Gastrocnemius medialis (tissue), 4 donors: ENCODE measurements around the gene ZC3H15. TPM values are rescaled to one million over a fixed set of nuclear protein-coding genes. Genes with fewer than 3 reads are reported as not detected.
"Not testable (repeated sequence)": the region's sequence is repeated elsewhere in the genome, so short reads cannot be mapped to it uniquely, and the experiment has no call there.

Experiments used
- ATAC-seq, 2 donors: fragments of 150-250 bp; one replicate each; pipeline ENCODE4 v1.9.1; 2016
- DNase-seq, 2 donors: peaks; one replicate each; pipeline ENCODE4 v3.0.0-alpha.2; 2019
- H3K27ac ChIP-seq, 4 donors: fragments of 200-600 bp; sonication (generic); 1 replicate in 1 of 4; 2 replicates in 3 of 4; pipeline ENCODE4 v1.5.1; 2016 to 2018; ENCODE audit warnings: mild to moderate bottlenecking in 2 of 4, moderate library complexity in 1 of 4
- H3K27me3 ChIP-seq, 3 donors: fragments of 200-600 bp; sonication (generic) in 2 of 3; 1 replicate in 1 of 3; 2 replicates in 2 of 3; pipeline versions ENCODE4 v1.5.1 to v1.6.0; 2016 to 2019; ENCODE audit warnings: mild to moderate bottlenecking in 1 of 3, moderate library complexity in 1 of 3
- H3K36me3 ChIP-seq, 2 donors: fragments of 200-600 bp; sonication (generic) in 1 of 2; one replicate each; pipeline ENCODE4 v1.5.1; 2017 to 2018
- H3K4me1 ChIP-seq, 2 donors: fragments of 200-600 bp; sonication (generic) in 1 of 2; one replicate each; pipeline ENCODE4 v1.5.1; 2016 to 2017; ENCODE audit warnings: mild to moderate bottlenecking in 2 of 2
- H3K4me3 ChIP-seq, 4 donors: fragments of 200-600 bp; sonication (generic) in 3 of 4; 1 replicate in 1 of 4; 2 replicates in 3 of 4; pipeline ENCODE4 v1.5.1; 2016 to 2019; ENCODE audit warnings: mild to moderate bottlenecking in 2 of 4
- H3K9me3 ChIP-seq, 3 donors: fragments of 200-600 bp; sonication (generic) in 2 of 3; 1 replicate in 1 of 3; 2 replicates in 2 of 3; pipeline ENCODE4 v1.5.1; 2016 to 2019
- CTCF ChIP-seq, 5 experiments: fragments of 450-650 bp in 3 of 5; fragments of 200-600 bp in 2 of 5; sonication (generic) in 2 of 5; IDR thresholded peaks in 4 of 5; conservative IDR thresholded peaks in 1 of 5; 1 replicate in 4 of 5; 2 replicates in 1 of 5; pipeline ENCODE4 v1.5.1; 2016 to 2019; ENCODE audit warnings: antibody characterized with exemption in 5 of 5, mild to moderate bottlenecking in 3 of 5, moderate library complexity in 3 of 5
- POLR2A ChIP-seq, 2 donors: fragments of 450-650 bp; IDR thresholded peaks; one replicate each; pipeline ENCODE4 v1.6.1; 2017; ENCODE audit warnings: antibody characterized with exemption in 2 of 2, mild to moderate bottlenecking in 2 of 2, moderate library complexity in 2 of 2
- in situ Hi-C, 4 donors: fragments of 200-750 bp; cut with MboI; loops; one replicate each; pipeline versions ENCODE4 v1.15.0 to v1.8.0; 2017; ENCODE audit warnings: low sequenced_read_pairs in 4 of 4
- intact Hi-C: fragments of 100-400 bp; cut with DNase I; formaldehyde crosslinking; loops from one replicate; pipeline ENCODE4 v1.15.1; 2023; ENCODE audit warnings: low total_unique reads
- total RNA-seq, 4 donors: library from RNA; depleted of rRNA; stranded (reverse); fragments of >200 nt; gene quantifications; one replicate each; pipeline versions ENCODE4 v1.1.0 to v1.2.3, GENCODE V29; 2016

ZC3H15 gene
- 10 to 100 TPM; 56.3 to 68.9 (median 63.0) TPM for total RNA-seq

- Histone ChIP-seq H3K36me3 (no peaks in the 10 kb centered on the region), H3K4me3 (peak within 1 kb of the TSS; percentile 90 to 99 (median 92)), H3K27me3 (no peaks in the 10 kb centered on the region), H3K27ac (peak within 1 kb of the TSS; percentile 94 to 97 (median 96)), H3K9me3 (no peaks in the 10 kb centered on the region), H3K4me1 (peaks cover 48 to 52% of the 10 kb centered on the region in 2 donors)
- peak; percentile 95 to 96 for ATAC-seq
- intact Hi-C loops, result loop anchor here (2.0 kb wide), 1 partner anchor 105 kb away; the partner anchor contains the start of gene ITGAV
- DNase-seq, result peak; percentile 95 to 97
- in situ Hi-C loops, result no loop called here
- TF ChIP-seq POLR2A (IDR thresholded peaks at IDR 0.05) (peak; percentile 88 to 92), CTCF (IDR thresholded peaks at IDR 0.05 in 4 of 5, conservative IDR thresholded peaks at IDR 0.05 in 1 of 5) (no peak)
These were observed at the start of gene ZC3H15 for GRCh38 chr2:186485871-186486650. Gene ZC3H15, plus strand, starts transcription at chr2:186486260. Its CDS starts 123 bp downstream, at chr2:186486383.

- ATAC-seq (no peak), DNase-seq (no peak)
- TF ChIP-seq CTCF (IDR thresholded peaks at IDR 0.05 in 4 of 5, conservative IDR thresholded peaks at IDR 0.05 in 1 of 5), result no peak
- no peak for TF ChIP-seq POLR2A (IDR thresholded peaks at IDR 0.05)
- Histone ChIP-seq H3K36me3 (no peaks in the 10 kb centered on the region), H3K4me1 (no peaks in the 10 kb centered on the region), H3K27ac (no peak overlapping the region), H3K4me3 (no peak overlapping the region), H3K9me3 (no peaks in the 10 kb centered on the region), H3K27me3 (no peaks in the 10 kb centered on the region)
- intact Hi-C loops (no loop called here), in situ Hi-C loops (no loop called here)
These were observed 48.3 kb upstream of the ZC3H15 start for GRCh38 chr2:186437719-186438118.

GRCh38 chr2:186439673-186440095 lies 46.4 kb upstream of the ZC3H15 start:
- in situ Hi-C loops, result not testable (repeated sequence)

GRCh38 chr2:186440506-186440905 lies 45.6 kb upstream of the ZC3H15 start:
- ATAC-seq (no peak), DNase-seq (no peak)
- Histone ChIP-seq H3K4me1 (no peaks in the 10 kb centered on the region), H3K4me3 (no peak overlapping the region), H3K36me3 (no peaks in the 10 kb centered on the region), H3K27ac (no peak overlapping the region), H3K9me3 (no peaks in the 10 kb centered on the region), H3K27me3 (no peaks in the 10 kb centered on the region)
- TF ChIP-seq POLR2A (IDR thresholded peaks at IDR 0.05) (no peak), CTCF (IDR thresholded peaks at IDR 0.05 in 4 of 5, conservative IDR thresholded peaks at IDR 0.05 in 1 of 5) (no peak)
- in situ Hi-C loops, result no loop called here
- intact Hi-C loops, result no loop called here

More at GRCh38 chr2:186439673-186440095, 46.4 kb upstream of the ZC3H15 start:
- H3K27me3 ChIP-seq, ATAC-seq, DNase-seq, H3K27ac ChIP-seq, H3K4me3 ChIP-seq, intact Hi-C loops, H3K9me3 ChIP-seq, H3K36me3 ChIP-seq, H3K4me1 ChIP-seq: not testable (repeated sequence)

- no peak overlapping the region for H3K4me3 ChIP-seq
- no peaks in the 10 kb centered on the region for H3K36me3 ChIP-seq
- no peaks in the 10 kb centered on the region for H3K9me3 ChIP-seq
- H3K27me3 ChIP-seq, result no peaks in the 10 kb centered on the region
- intact Hi-C loops (no loop called here), in situ Hi-C loops (no loop called here)
- H3K27ac ChIP-seq, result no peak overlapping the region
- no peak for ATAC-seq
- TF ChIP-seq CTCF (IDR thresholded peaks at IDR 0.05 in 4 of 5, conservative IDR thresholded peaks at IDR 0.05 in 1 of 5) (no peak), POLR2A (IDR thresholded peaks at IDR 0.05) (no peak)
- DNase-seq, result no peak
- H3K4me1 ChIP-seq, result peaks cover 0 to 4% of the 10 kb centered on the region in 2 donors
These were observed 43.2 kb upstream of the ZC3H15 start for GRCh38 chr2:186442885-186443284.
